Osteoblast (primary cell): ENCODE data around the gene PODNL1. TPM values are rescaled to one million over a fixed set of nuclear protein-coding genes. Genes with fewer than 3 reads are reported as not detected.
A peak's percentile ranks its signal among the peaks of the same experiment; 100 is the strongest.

Experiments used
- DNase-seq: peaks from one replicate; pipeline ENCODE4 v3.0.0; 2011; ENCODE audit warnings: low spot score, mixed read lengths; ENCODE audit not compliant: insufficient read length; ENCODE audit errors: missing footprints
- H2AFZ ChIP-seq: 2 replicates; pipeline ENCODE4 v1.6.0; 2011; ENCODE audit warnings: mild to moderate bottlenecking, low read length
- H3K27ac ChIP-seq: 2 replicates; pipeline ENCODE4 v1.5.1; 2011; ENCODE audit warnings: mild to moderate bottlenecking, low read depth, low read length, moderate library complexity
- H3K27me3 ChIP-seq: 2 replicates; pipeline ENCODE4 v1.6.0; 2012; ENCODE audit warnings: mild to moderate bottlenecking, control low read depth, inconsistent platforms, low read length, moderate library complexity; ENCODE audit not compliant: insufficient read depth
- H3K36me3 ChIP-seq: 2 replicates; pipeline ENCODE4 v1.5.1; 2011; ENCODE audit warnings: mild to moderate bottlenecking, low read length, control low read depth, moderate library complexity; ENCODE audit not compliant: insufficient read depth
- H3K4me1 ChIP-seq: 2 replicates; pipeline ENCODE4 v1.5.1; 2011; ENCODE audit warnings: mild to moderate bottlenecking, low read length, control low read depth, moderate library complexity; ENCODE audit not compliant: insufficient read depth
- H3K4me2 ChIP-seq: 2 replicates; pipeline ENCODE4 v1.6.0; 2011; ENCODE audit warnings: mild to moderate bottlenecking, low read length; ENCODE audit not compliant: insufficient read depth
- H3K4me3 ChIP-seq: fragments of 200-600 bp; sonication (generic); 3 replicates; pipeline ENCODE4 v1.5.1; 2012; ENCODE audit warnings: mild to moderate bottlenecking, low read length, inconsistent platforms; ENCODE audit not compliant: insufficient read depth
- H3K79me2 ChIP-seq: 2 replicates; pipeline ENCODE4 v1.6.0; 2012; ENCODE audit warnings: mild to moderate bottlenecking, low read length, control low read depth, inconsistent platforms; ENCODE audit not compliant: insufficient read depth
- H3K9me3 ChIP-seq: 2 replicates; pipeline ENCODE4 v1.5.1; 2011; ENCODE audit warnings: low read depth, low read length, control low read depth
- H4K20me1 ChIP-seq: 2 replicates; pipeline ENCODE4 v1.6.0; 2012; ENCODE audit warnings: mild to moderate bottlenecking, low read length, control low read depth; ENCODE audit not compliant: insufficient read depth
- CTCF ChIP-seq: IDR thresholded peaks from 2 replicates; pipeline ENCODE4 v1.5.1; 2011; ENCODE audit warnings: mild to moderate bottlenecking, low read depth, low read length, moderate library complexity; ENCODE audit errors: extremely low read depth
- total RNA-seq: library from RNA; depleted of rRNA; stranded (reverse); fragments of >200 nt; gene quantifications from 2 replicates; pipeline ENCODE4 v1.2.3, GENCODE V29; 2012

Gene PODNL1
- total RNA-seq, 1 donor, result 4.0 TPM

- no peaks in the 10 kb centered on the region for H4K20me1 ChIP-seq
- H3K36me3 ChIP-seq, result peaks cover 5% of the 10 kb centered on the region
- H3K9me3 ChIP-seq, result no peaks in the 10 kb centered on the region
- peak; percentile 64 for DNase-seq
- H2AFZ ChIP-seq, result no peak overlapping the region
- no peaks in the 10 kb centered on the region for H3K79me2 ChIP-seq
- no peak overlapping the region for H3K4me3 ChIP-seq
- peaks cover 8% of the 10 kb centered on the region for H3K4me1 ChIP-seq
- H3K27me3 ChIP-seq, result no peaks in the 10 kb centered on the region
- TF ChIP-seq CTCF, result no peak
- H3K4me2 ChIP-seq, result no peak overlapping the region
- H3K27ac ChIP-seq, result no peak overlapping the region
Measured at GRCh38 chr19:13982773-13983172, 44.6 kb upstream of the PODNL1 start.

- Histone ChIP-seq H3K4me1 (peaks cover 6% of the 10 kb centered on the region), H4K20me1 (no peaks in the 10 kb centered on the region), H3K27ac (no peak overlapping the region), H3K4me2 (no peak overlapping the region), H3K79me2 (no peaks in the 10 kb centered on the region), H3K27me3 (no peaks in the 10 kb centered on the region), H2AFZ (no peak overlapping the region), H3K36me3 (peaks cover 5% of the 10 kb centered on the region), H3K9me3 (no peaks in the 10 kb centered on the region), H3K4me3 (no peak overlapping the region)
- TF ChIP-seq CTCF, result no peak
- DNase-seq, result peak; percentile 84
Measured at GRCh38 chr19:13981988-13982501, 43.8 kb upstream of the PODNL1 start.

GRCh38 chr19:13981467-13981866, 43.2 kb upstream of the PODNL1 start:
- no peaks in the 10 kb centered on the region for H4K20me1 ChIP-seq
- no peaks in the 10 kb centered on the region for H3K27me3 ChIP-seq
- no peak overlapping the region for H3K4me2 ChIP-seq
- peaks cover under 1% of the 10 kb centered on the region for H3K4me1 ChIP-seq
- peaks cover 5% of the 10 kb centered on the region for H3K36me3 ChIP-seq
- no peak overlapping the region for H2AFZ ChIP-seq
- no peaks in the 10 kb centered on the region for H3K9me3 ChIP-seq
- H3K79me2 ChIP-seq, result no peaks in the 10 kb centered on the region
- DNase-seq, result peak; percentile 90
- H3K27ac ChIP-seq, result no peak overlapping the region
- no peak overlapping the region for H3K4me3 ChIP-seq
- TF ChIP-seq CTCF, result no peak

GRCh38 chr19:13981021-13981420, 42.8 kb upstream of the PODNL1 start:
- H3K27ac ChIP-seq, result no peak overlapping the region
- H3K36me3 ChIP-seq, result peaks cover 5% of the 10 kb centered on the region

More at GRCh38 chr19:13981021-13981420, 42.8 kb upstream of the PODNL1 start:
- H3K9me3 ChIP-seq, result no peaks in the 10 kb centered on the region
- H3K27me3 ChIP-seq, result no peaks in the 10 kb centered on the region
- H3K4me3 ChIP-seq, result no peak overlapping the region
- H3K79me2 ChIP-seq, result no peaks in the 10 kb centered on the region
- peak; percentile 19 for DNase-seq
- TF ChIP-seq CTCF, result no peak
- H2AFZ ChIP-seq, result no peak overlapping the region
- no peaks in the 10 kb centered on the region for H3K4me1 ChIP-seq
- no peaks in the 10 kb centered on the region for H4K20me1 ChIP-seq
- H3K4me2 ChIP-seq, result no peak overlapping the region
